Colon (tissue), 2 donors: ENCODE data around the gene KIF25.

Experiments
- FAIRE-seq: peaks from 2 replicates; lab custom pipeline; 2012; peaks lifted over from hg19 to GRCh38; lab: Jason Lieb, UNC
- donor health status: control.
- donor health status: control.

KIF25 gene

DNA sequence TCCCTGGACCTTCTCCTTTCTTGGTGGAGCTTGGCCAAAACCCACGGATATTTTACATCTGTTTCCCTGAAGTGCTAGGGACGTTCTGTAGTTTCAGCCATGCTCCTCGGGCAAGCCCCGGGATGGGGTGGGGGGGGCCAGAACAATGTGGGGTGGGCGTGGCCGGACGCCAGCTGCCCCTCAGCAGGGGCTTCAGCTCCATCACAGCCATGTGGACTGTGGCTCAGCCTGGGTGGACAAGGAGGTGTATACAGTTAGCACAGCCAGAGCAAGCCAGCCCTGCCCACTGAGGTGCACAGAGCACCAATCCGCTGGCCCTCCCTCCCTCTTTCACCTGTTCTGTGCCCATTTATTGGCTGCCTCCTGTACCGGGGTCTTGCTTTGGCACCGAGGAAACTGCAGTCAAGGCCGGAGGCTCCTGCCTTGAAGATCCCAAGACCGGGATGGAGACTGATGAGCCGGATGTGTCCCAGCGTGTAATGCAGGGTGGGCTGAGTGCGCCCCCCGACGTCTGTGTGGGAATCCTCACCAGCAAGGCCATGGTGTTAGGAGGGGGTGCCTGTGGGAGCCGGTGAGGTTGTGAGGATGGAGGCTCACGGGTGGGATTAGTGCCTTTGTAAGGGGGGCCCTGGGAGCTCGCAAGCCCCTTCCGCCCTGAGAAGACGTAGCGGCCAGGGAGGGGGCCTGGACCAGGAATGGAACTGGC lies 53.6 kb downstream of the KIF25 start:
- no peak for FAIRE-seq

GRCh38 chr6:168051648-168052047 lies 54.2 kb downstream of the KIF25 start:
- no peak for FAIRE-seq

GRCh38 chr6:168052291-168052891 lies 54.9 kb downstream of the KIF25 start:
- FAIRE-seq, result no peak

GRCh38 chr6:168053086-168053956 lies 55.9 kb downstream of the KIF25 start:
- FAIRE-seq, result no peak

DNA sequence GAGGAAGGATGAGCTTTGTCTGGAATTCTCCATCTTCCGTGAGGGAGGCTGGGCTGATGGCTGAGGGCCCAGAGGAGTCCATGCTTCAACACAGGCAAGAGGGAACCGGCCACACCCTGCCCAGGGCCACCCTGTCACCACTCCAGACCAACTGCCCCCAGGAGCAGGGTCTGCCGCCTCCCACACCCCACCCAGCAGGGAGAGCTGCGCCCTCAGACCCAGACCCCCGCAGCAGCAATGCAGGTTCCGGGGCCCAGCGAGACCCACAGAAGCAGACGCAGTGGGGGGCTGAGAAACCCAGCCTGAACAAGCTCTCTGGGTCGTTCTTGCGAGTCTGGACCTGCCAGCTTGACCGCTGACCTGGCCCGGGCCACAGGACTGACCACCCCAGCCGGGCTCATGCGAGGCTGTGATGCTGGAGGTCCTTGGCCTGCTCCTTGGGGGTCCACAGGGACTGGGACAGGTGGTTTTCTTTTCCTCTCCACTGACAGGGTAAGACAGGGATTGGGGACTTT lies 56.5 kb downstream of the KIF25 start:
- FAIRE-seq, result no peak

DNA sequence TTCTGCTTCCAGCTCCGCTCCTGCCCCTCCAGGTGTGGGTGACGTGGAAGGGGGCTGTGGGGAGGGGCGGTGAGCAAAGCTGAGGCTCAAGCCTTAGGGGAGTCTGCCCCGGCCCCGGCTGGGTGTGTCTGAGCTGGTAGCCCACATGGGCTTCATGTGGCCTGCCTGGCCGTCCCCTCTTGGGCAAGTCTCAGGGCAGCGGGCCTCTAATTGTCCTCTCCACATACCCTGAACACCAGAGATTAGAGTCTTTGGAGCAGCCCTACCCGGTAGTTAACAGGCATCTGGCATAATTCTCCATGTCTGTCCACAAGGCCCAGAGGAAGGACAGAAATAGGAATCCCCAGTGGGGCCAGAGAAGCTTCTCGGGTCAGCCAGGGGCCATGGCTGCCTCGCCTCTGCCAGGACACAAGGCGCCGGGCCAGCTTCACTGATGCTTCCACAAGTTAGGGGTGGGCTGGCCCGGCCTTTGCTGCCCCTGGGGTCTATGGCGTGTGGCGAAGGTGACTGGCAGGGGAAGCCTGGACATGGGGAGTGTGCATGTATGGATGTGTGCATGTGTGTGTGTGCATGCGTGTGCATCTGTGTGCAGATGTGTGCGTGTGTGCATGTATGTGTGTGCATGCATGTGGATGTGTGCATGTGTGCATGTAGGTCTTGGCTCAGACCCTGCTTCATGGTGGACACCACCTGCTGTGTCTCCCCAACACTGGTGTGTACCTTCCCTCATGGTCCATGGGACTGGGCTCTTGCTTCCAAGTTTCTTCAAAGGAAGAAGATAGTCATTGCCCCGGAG lies 57.5 kb downstream of the KIF25 start:
- FAIRE-seq, result no peak

DNA sequence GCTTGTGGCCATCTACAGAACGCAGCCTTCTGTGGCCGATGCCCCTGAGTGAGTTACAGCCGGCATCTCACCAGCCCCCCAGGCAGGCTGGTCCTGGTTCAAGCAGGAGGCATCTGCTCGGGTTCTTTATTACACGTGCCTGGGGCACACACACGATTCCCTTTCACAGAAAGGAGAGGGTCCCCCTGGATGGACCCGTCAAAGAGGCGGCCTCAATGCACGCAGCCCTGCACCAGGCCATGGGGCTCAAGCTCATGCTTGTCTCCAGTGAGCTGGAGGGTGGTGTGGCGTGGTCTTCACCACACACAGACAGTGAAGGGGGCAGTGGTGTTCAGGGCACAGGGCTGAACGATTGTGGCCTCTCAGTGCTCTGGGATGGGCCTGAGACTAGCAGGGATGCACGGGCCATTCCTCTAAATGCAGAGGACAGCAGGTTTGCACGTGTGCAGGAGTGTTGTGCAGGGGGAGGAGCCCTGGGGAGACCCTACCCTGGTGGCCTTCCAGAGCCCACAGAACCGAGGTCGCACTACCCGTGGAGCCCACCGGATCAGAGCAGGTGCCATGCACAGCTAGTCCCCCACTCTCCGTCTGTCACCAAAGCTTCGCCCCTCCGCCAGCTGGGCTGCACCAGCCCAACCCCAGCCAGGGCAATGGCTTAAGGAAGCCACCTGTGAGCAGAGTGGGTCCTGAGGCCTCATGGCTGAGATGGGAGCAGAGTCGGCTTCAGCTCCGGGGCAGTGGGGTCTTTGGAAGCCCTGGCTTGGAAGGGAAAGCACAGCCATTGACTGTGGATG lies 58.4 kb downstream of the KIF25 start:
- FAIRE-seq, result no peak

GRCh38 chr6:168056892-168057527 lies 59.5 kb downstream of the KIF25 start:
- FAIRE-seq, result no peak

DNA sequence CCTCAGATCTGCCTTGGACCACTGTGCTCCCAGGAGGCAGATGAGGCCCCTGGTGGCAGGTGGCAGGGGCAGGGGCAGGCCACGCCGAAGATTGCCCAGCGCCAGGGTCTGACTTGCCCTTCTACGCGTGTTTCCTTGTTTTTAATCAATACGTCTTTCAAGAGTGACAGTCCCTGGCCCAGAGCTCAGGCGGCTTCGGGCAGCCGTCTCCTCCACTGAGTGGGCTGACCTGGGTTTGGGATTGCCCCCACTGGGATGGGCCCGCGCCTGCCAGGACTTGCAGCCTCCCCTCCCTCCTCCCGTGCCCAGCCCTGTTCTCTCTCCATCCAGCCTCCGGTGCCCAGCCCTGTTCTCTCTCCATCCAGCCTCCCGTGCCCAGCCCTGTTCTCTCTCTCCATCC lies 60.4 kb downstream of the KIF25 start:
- no peak for FAIRE-seq

GRCh38 chr6:168058691-168059551 lies 61.5 kb downstream of the KIF25 start:
- FAIRE-seq, result no peak

GRCh38 chr6:168060521-168060931 lies 63.1 kb downstream of the KIF25 start:
- FAIRE-seq, result no peak

DNA sequence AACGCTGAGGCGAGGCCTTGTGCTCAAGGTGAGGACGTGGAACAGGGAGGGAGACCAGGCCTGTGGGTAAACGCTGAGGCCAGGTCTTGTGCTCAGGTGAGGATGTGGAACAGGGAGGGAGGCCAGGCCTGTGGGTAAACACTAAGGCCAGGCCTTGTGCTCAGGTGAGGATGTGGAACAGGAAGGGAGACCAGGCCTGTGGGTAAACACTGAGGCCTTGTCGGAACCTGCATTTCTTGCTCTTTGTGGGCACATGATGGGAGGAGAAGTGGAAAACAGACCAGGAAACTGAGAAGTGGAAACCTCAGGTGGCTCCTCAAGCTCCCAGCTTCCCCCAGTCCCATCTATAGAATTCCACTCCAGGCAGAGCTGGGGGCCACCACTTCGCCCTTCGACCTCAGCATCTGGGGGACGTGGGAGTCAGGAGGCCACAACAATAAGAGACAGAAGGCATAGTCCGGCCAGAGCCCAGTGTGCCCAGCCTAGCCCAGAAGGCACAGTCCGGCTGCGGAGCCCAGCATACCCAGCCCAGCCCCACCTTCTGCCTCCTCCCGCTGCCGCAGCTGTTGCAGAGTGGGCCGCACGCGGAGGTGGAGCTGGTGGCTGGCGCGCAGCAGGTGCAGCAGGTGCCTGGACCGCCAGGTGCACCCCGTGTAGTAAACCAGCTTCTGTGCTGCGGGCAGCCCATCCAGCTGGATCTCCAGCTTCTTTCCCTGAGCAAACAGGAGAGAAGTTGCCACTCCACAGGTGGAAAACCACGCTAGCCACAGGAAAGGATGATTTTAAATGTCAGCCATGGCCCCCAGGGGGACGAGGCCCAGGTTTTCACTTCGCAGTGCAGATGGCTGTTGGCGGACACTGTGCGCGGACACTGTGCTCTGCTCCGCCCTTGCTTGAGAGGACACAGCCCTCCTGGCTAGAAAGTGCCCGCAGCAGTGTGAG lies 64.1 kb downstream of the KIF25 start:
- FAIRE-seq, result no peak

DNA sequence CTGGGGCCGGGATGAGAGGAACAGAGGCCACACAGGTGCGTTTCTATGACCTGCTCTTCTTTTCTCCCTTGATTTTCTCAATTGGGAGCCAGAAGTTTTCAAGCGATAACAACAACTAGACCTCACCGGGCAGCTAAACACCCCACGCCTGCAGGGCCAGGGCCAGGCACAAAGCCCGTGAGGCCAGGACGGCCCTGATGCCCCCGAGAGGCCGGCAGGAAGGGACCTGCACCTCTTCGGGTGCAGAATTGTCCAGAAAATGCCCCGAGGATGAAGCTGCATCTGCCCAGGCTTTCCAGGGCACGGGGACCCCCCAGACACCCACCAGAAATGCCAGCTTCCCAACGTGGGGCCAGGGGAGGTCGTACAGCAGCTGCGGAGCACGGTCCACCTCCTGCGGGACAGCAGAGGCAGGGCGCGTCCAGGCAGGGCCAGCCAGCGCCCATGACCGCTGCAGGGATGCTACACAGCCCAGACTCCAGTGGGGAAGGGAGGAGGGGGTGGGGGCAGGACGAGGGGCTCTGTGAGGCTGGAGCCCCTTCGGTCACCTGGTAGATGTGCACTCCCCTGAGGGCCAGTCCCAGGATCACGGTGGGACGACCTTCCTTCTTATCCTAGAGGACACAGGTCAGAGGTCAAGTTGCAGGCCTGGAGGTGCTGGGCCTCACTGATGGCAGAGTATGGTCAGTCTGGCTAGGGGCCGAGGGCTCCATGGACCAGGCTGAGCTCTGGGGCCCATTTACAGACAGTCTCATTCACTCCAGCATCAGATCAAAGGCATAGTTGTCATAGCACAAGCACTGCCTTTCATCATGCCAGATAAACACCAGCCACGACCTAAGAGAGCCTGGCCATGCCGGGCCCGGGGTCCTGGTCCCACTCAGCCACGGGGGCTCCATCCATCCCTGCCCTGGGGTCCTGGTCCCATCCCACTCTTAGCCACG lies 65.1 kb downstream of the KIF25 start:
- no peak for FAIRE-seq

DNA sequence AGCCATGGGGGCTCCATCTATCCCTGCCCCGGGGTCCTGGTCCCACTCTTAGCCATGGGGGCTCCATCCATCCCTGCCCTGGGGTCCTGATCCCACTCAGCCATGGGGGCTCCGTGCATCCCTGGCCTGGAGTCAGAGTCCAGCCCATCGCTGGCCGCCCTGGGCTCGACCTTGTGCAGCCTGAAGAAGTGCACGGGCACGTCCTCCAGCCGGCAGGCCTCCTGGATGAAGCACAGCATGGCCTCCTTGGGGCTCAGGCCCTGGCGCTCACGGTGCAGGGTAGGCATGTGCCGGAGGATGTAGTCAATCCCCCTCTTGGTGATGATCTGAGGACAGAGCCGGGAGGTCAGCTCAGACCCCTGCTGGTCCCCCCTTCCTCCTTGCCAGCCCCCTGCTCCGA lies 66.0 kb downstream of the KIF25 start:
- no peak for FAIRE-seq

GRCh38 chr6:168064226-168064807 lies 66.8 kb downstream of the KIF25 start:
- FAIRE-seq, result no peak

- FAIRE-seq, result no peak
Observed at GRCh38 chr6:168067081-168067759, 69.7 kb downstream of the KIF25 start.
